Measurements from ENCODE around the gene KIRREL3. TPM values are rescaled to one million over a fixed set of nuclear protein-coding genes. Genes with fewer than 3 reads are reported as not detected.

KIRREL3 gene
- total and polyA plus RNA-seq, 2 of the 4 experiments (the other 2 are of a cell fraction): 10.9 to 15.9 TPM

DNA sequence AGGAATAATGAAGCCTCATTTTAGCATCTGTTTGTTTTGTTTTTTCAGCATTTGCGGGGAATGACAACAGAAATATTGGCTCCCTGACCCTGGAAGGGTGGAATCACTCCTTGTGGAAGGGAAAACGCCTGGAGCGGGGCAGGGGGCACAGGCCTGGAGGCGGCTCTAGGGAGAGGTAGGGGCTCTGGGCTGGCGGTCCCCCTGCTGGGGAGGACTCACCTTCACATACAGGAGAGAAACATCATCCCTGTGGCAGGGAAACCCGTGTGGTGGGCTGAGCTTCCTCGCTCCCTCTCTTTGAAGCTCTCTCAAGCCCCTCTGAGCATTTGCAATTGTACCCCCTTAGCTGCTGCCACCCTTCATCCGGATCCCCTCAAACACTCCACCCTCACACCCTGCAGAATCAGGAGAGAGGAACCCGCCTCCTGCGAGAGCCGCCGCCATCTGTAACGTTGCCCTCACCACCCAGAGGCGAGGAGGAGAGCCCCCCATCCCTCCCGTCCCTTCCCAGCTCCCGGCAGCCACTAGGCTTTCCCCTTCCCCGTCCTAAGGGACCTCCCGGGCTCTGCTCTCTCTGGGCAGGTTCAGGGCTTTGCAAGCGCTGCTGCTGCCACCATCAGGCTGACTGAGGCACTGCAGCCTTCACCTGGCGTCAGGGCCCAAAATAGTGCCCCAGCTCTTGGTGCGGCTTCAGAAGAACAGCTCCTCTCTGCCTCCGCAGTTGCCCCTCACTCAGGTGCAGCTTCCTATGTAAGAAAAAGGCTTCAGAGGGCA is 10.4 kb downstream of the KIRREL3 start:
- TF ChIP-seq BHLHE40 (IDR thresholded peaks at IDR 0.05; ENCODE audit: low read depth, low read length) (no peak), POLR2A (IDR thresholded peaks at IDR 0.05; ENCODE audit: low read depth, low read length) (peak; percentile 24; the same call in 1 of the 2 replicates), SMC3 (IDR thresholded peaks at IDR 0.05; ENCODE audit: low read depth, low read length) (peak; percentile 82), RAD21 (IDR thresholded peaks at IDR 0.05; ENCODE audit: low read length) (peak; percentile 93), RCOR1 (IDR thresholded peaks at IDR 0.05; ENCODE audit: insufficient replicate concordance, low read length) (no peak), RFX5 (IDR thresholded peaks at IDR 0.05; ENCODE audit: low read depth, low read length) (no peak), MXI1 (IDR thresholded peaks at IDR 0.05; ENCODE audit: borderline replicate concordance, low read depth, low read length) (no peak)
- TF ChIP-seq, protein P1, sequence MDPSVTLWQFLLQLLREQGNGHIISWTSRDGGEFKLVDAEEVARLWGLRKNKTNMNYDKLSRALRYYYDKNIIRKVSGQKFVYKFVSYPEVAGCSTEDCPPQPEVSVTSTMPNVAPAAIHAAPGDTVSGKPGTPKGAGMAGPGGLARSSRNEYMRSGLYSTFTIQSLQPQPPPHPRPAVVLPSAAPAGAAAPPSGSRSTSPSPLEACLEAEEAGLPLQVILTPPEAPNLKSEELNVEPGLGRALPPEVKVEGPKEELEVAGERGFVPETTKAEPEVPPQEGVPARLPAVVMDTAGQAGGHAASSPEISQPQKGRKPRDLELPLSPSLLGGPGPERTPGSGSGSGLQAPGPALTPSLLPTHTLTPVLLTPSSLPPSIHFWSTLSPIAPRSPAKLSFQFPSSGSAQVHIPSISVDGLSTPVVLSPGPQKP (IDR thresholded peaks at IDR 0.05; ENCODE audit: borderline replicate concordance, low read depth, low read length): no peak
- TF ChIP-seq, protein P2, sequence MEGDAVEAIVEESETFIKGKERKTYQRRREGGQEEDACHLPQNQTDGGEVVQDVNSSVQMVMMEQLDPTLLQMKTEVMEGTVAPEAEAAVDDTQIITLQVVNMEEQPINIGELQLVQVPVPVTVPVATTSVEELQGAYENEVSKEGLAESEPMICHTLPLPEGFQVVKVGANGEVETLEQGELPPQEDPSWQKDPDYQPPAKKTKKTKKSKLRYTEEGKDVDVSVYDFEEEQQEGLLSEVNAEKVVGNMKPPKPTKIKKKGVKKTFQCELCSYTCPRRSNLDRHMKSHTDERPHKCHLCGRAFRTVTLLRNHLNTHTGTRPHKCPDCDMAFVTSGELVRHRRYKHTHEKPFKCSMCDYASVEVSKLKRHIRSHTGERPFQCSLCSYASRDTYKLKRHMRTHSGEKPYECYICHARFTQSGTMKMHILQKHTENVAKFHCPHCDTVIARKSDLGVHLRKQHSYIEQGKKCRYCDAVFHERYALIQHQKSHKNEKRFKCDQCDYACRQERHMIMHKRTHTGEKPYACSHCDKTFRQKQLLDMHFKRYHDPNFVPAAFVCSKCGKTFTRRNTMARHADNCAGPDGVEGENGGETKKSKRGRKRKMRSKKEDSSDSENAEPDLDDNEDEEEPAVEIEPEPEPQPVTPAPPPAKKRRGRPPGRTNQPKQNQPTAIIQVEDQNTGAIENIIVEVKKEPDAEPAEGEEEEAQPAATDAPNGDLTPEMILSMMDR (conservative IDR thresholded peaks at IDR 0.05; ENCODE audit: low read depth, low read length): peak; percentile 97
- POLR2A ChIA-PET (ENCODE audit: unreplicated experiment): interaction anchor here (0.7 kb wide), 1 partner anchor 8 kb away, joined by 3 read pairs; no protein-coding TSS in a partner anchor
- intact Hi-C loops (cut with micrococcal nuclease) (loop anchor here (1.0 to 10.0 kb wide), 6 partner anchors 73 to 680 kb away; no protein-coding TSS in a partner anchor), dilution Hi-C loops (cut with HindIII; ENCODE audit: low sequenced_read_pairs, unreplicated experiment) (no loop called here), in situ Hi-C loops (cut with MboI; ENCODE audit: low sequenced_read_pairs) (loop anchor here (5.0 to 25.0 kb wide), 4 partner anchors 273 to 685 kb away; partner anchors contain the start of gene DCPS)
- peak overlapping the region; percentile 35 to 85; a peak in 3 of 4 replicates for H4K8ac ChIP-seq (ENCODE audit: low read depth in 2 of 2, low read length in 2 of 2)
- peak overlapping the region; percentile 99 for H2BK5ac ChIP-seq (ENCODE audit: low read depth, low read length, poor library complexity, severe bottlenecking)
- peak overlapping the region; percentile 93 for H2AK5ac ChIP-seq (ENCODE audit: low read depth, low read length)
- H3K27me3 ChIP-seq (ENCODE audit: control insufficient read depth, insufficient read depth, low read length): no peaks in the 10 kb centered on the region
- peak overlapping the region; percentile 68 for H3K14ac ChIP-seq (replicated peaks; ENCODE audit: low read depth, low read length)
- H3K4me1 ChIP-seq (ENCODE audit: control insufficient read depth, insufficient read depth, low read length): peaks cover 21% of the 10 kb centered on the region
- H3K56ac ChIP-seq (ENCODE audit: extremely low read depth, insufficient read depth, low read length): peak overlapping the region; percentile 78; the same call in 1 of the 2 replicates
- H4K20me1 ChIP-seq (ENCODE audit: insufficient read depth, low read length): no peaks in the 10 kb centered on the region
- H3K23ac ChIP-seq (ENCODE audit: low read depth, low read length): peak overlapping the region; percentile 68; the same call in 1 of the 2 replicates
- peak overlapping the region; percentile 90 for H4K91ac ChIP-seq (ENCODE audit: insufficient read depth, low read depth, low read length)
- peak overlapping the region; percentile 73 for H4K5ac ChIP-seq (ENCODE audit: low read depth, low read length)
- peaks cover 24% of the 10 kb centered on the region for H3K9me1 ChIP-seq (ENCODE audit: insufficient read depth, low read length)
- H2BK15ac ChIP-seq (ENCODE audit: low read depth, low read length): peak overlapping the region; percentile 60; the same call in 2 of the 3 replicates
- peaks cover 21 to 61% of the 10 kb centered on the region in 2 experiments; a peak in 3 of 4 replicates for H3K79me1 ChIP-seq (ENCODE audit: low read depth in 1 of 2, low read length in 2 of 2)
- BruUV-seq (replicated peaks): no TSS peak
- peak overlapping the region; percentile 63 for H3K18ac ChIP-seq (ENCODE audit: low read depth, low read length)
- peak overlapping the region; percentile 88 for H3K4me2 ChIP-seq (ENCODE audit: low read depth, low read length)
- H3K9ac ChIP-seq (ENCODE audit: low read depth, low read length): peak overlapping the region; percentile 58
- 13% methylated on average over 6 of the region's 22 CpGs; no CpG with 5 or more reads in 1 of the 2 experiments for WGBS, 2 experiments (ENCODE audit: extremely low coverage in 2 of 2, insufficient read length in 1 of 2)
- DNase-seq (peak; percentile 77), ATAC-seq (ENCODE audit: low read depth) (peak; percentile 80)
- peak overlapping the region; percentile 87 for H3K4ac ChIP-seq (ENCODE audit: low read depth, low read length)
- peak overlapping the region; percentile 27 for H3K4me3 ChIP-seq (ENCODE audit: insufficient read depth, low read depth, low read length)
- H2AK9ac ChIP-seq (replicated peaks; ENCODE audit: low read depth, low read length, poor library complexity): peak overlapping the region; percentile 85
- H3K27ac ChIP-seq (ENCODE audit: insufficient read depth, low read length): peak overlapping the region; percentile 48
- no peaks in the 10 kb centered on the region for H3K9me3 ChIP-seq (ENCODE audit: control insufficient read depth, insufficient read depth, low read length)
- no peaks in the 10 kb centered on the region for H3K36me3 ChIP-seq (ENCODE audit: control insufficient read depth, insufficient read depth, low read length)
- H2BK20ac ChIP-seq (ENCODE audit: low read depth, low read length): peak overlapping the region; percentile 87
- H2BK120ac ChIP-seq (ENCODE audit: low read depth, low read length): peak overlapping the region; percentile 91
- peak overlapping the region; percentile 86 for H2AFZ ChIP-seq (replicated peaks; ENCODE audit: low read length, poor library complexity)
- CTCF ChIA-PET: interaction anchor here (0.6 to 3.0 kb wide), 24 partner anchors 9 to 769 kb away, joined by 3 to 16 read pairs (median 4); partner anchors contain the start of gene KIRREL3

All from IMR-90 (cell line).